ENCODE data around the gene CCND1. TPM values are rescaled to one million over a fixed set of nuclear protein-coding genes. Genes with fewer than 3 reads are reported as not detected.
"Not testable (repeated sequence)": the region's sequence is repeated elsewhere in the genome, so short reads cannot be mapped to it uniquely, and the experiment has no call there.

The CCND1 gene
- total RNA-seq, 1 experiment from 2014 or later, result 91.0 TPM

DNA sequence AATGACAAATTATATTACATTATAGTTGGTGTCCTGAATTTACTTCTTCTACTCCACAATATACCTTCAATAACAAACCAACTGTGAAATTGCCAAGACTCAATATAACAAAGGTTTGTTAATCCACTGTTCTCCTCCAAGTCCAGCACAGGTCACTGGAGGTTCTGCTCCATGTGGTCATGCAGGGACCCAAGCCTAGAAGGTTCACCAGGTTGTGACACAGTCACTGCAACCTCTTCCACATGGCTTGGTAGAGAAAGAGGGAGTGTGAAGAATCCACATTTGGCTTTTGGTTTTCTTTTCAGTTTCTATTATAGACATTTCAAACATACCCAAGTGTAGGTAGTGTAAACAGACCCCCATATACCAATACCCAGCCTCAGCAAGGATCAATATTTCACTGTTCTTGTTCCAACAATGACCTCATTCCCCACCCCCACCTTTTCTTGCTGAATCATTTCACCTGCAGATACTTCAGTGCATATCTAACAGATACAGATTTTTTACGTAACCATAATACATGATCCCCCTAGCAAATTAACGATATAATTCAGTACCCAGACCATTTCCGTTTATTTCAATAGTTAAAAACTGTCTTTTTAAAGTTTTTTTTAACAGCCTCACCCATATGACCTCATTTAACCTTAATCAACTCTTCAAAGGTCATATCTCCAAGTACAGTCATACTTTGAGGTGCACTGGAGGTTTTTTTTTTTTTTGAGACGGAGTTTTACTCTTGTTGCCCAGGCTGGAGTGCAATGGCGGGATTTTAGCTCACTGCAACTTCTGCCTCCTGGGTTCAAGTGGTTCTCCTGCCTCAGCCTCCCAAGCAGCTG is 48.7 kb downstream of the CCND1 start:
- no peak for DNase-seq (ENCODE audit: low read depth)

DNA sequence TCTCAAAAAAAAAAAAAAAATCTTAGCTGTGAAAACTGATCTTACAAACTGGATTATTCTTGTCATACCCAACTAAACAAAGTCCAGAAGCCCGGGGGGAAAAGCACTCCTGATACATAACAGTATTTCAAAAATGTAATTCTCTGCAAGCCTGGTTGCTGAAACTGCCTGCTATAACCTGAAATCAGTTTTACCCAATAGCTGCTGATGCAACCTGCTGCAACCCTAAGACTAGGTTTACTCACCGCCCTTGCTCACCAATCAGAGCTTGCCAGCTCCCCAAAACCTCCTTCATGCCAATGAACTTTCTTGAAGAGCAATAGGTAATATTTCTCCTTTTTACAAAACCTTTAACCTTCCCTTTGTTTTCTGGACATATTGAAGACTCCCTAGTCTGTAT is 50.5 kb downstream of the CCND1 start:
- DNase-seq (ENCODE audit: low read depth), result no peak

- no peak for DNase-seq (ENCODE audit: low read depth)
These were observed 51.5 kb downstream of the CCND1 start for GRCh38 chr11:69692422-69692821.

DNA sequence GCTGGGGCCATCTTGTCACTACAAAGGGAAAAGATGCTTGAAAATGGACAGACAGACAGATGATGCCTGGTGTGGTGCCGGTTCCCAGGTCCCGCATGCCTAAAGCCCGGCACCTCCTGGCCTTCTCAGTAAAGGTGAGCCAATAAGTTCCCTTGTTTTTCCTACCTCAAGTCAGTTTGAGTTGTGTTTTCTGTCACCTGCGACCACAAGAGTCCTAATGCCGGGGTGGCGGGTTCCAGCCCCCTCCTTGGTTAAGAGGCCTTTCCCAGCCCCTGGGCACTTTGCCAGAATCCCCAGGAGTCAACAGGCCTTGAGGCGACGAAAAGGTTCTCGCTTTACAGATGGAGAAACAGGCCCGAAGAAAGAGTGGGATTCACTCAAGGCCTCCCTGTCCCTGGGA is 53.8 kb downstream of the CCND1 start:
- no peak for DNase-seq (ENCODE audit: low read depth)

GRCh38 chr11:69695581-69695980 is 54.6 kb downstream of the CCND1 start:
- no peak for DNase-seq (ENCODE audit: low read depth)

DNA sequence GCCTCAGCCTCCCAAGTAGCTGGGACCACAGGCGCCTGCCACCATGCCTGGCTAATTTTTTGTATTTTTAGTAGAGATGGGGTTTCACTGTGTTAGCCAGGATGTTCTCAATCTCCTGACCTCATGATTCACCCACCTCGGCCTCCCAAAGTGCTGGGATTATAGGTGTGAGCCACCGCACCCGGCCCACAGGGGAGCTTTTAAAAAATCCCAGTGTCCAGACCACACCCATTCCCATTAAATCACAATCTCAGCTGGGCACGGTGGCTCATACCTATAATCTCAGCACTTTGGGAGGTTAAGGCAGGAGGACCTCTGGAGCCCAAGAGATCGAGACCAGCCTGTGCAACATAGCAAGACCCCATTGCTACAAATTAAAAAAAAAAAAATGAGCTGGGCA is 55.0 kb downstream of the CCND1 start:
- DNase-seq (ENCODE audit: low read depth), result not testable (repeated sequence)

DNA sequence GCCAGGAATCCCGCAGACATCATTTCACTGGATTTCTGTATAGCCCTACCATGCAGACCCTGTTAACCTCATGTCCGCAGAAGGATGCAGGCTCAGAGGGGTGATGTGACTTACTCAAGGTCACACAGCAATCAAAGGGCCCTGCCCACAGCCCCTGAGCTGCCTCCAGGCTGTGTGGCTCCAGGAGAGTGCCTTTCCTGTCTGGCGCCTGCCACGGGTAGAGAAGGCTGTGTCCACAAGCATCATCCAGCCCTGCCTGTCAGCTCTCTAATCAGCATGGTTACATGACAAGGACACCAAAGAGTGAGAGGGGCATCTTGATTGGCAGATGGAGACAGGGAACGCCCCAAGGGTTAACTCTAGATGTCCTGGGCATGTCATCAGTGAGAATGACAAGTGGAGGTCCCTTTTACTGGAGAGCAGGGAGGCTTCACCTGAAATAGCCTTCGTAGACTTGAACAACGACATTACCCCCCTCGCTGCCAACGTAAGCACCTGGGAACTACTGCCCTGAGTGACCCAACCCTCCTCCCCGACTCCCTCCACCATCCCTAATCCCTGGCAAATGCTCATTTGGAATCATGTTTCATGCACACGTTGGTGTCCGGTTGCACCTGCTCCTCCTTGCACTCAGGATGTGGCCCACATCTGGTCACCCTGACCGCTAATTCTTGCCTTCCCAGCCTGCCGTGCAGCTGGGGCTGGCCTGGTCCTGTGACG is 56.0 kb downstream of the CCND1 start:
- no peak for DNase-seq (ENCODE audit: low read depth)

DNA sequence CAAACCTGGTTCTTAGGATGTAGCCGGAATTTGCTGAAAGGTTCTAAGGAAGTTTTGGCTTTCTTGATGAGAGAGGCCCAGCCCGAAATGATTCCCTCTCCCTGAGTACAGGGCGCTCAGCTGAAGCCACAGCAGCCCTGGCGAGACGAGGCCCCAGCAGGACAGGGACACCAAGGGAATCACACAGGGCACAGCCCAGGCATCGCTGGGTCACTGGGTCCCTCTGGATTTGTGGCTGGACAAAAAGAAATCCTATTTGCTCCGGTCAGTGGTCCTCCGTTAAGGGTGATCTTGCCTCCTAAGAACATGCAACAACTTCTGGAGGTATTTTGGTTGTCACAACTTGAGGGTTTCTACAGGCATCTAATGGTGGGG is 56.5 kb downstream of the CCND1 start:
- DNase-seq (ENCODE audit: low read depth), result no peak

GRCh38 chr11:69697861-69698260 is 56.9 kb downstream of the CCND1 start:
- DNase-seq (ENCODE audit: low read depth), result no peak

DNA sequence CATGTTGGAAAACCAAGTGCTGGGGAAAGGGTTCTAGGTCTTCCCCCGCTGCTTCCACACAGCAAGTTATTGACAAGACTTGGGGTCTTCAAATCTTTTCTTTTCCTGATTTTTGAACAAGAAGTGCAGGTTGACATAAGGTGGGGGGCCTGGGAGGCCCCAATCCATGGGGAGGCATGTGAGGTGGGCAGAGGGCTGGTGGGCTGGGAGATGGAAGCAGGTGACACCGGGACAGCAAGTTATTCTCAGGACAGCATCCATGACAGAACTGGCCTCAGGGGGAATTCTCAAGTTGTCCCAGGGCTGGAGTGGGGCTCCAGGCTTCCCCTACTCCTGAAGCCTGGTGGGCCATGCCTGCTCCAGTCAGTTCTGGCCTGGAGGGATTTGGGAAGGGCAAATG is 57.4 kb downstream of the CCND1 start:
- DNase-seq (ENCODE audit: low read depth), result no peak

GRCh38 chr11:69699213-69699612 is 58.3 kb downstream of the CCND1 start:
- DNase-seq (ENCODE audit: low read depth), result no peak

- DNase-seq (ENCODE audit: low read depth), result peak; percentile 81
These were observed 59.6 kb downstream of the CCND1 start for GRCh38 chr11:69700278-69701140.

DNA sequence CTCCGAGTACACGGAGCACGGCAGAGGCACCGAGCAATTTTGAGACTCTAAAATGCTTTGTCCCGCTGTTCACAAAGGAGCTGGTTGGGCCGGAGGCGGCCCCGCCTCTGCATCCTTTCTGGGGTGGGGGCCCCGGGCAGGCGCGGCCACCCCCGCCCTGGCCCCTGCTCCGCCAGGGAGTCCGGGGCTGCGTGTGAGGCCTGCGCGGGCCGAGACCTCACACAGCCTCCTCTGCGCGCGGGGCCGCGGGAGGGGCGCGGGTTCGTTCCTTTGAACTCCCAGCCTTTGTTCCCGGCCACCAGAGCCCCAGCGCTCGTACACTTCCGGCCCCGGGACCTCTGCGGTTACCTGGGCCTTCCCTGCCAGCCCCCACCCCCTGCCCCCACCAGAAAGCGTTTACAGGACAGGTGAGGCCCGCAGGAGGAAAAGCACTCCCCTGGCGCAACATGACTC is 61.3 kb downstream of the CCND1 start:
- no peak for DNase-seq (ENCODE audit: low read depth)

DNA sequence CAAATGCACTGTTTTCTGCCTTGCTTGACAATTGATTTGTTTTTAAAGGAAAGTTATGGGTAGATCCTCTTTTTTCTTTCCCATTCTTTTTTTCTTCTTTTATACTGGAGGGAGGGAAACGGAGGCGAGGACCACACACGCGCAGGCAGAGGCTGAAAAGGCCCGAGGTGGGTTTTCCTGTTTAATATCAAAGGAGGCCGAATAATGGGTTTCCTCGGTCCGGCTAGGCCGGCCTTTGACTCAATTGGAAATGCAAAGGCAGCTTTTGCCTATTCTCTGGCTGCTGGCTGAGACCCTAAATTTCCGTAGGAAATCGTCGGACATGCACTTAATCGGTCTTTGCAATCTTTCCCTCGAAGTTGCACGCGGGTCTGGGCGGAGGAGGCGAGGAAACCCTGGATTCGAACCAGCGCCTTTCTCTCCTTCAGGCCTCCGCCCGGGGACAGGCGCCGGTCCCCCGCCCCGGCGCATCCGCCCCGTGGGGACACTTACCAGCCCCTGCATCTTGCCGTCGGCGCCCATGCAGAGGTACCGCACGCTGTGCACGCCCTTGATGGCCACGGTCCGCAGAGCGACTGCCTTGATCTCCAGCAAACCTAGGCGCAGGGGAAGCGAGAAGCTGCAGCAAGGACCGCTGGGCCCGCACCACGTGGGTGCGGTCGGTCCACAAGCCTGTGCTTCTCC is 62.0 kb downstream of the CCND1 start:
- no peak for DNase-seq (ENCODE audit: low read depth)

- no peak for DNase-seq (ENCODE audit: low read depth)
These were observed 62.5 kb downstream of the CCND1 start for GRCh38 chr11:69703453-69703767.

Other genes starting within 250 kb of the CCND1 start
- not detected in 2 replicates for gene LINC01488, start 159.5 kb upstream of the CCND1 start, total RNA-seq (2014; rRNA removed; shearing (Covaris generic))
- gene LTO1, start 34.2 kb downstream of the CCND1 start, total RNA-seq (2014; rRNA removed; shearing (Covaris generic)), result 14.9 and 15.7 TPM in 2 replicates
- gene FGF19, start 62.9 kb downstream of the CCND1 start, total RNA-seq (2014; rRNA removed; shearing (Covaris generic)), result not detected in 2 replicates
- gene FGF4, start 134.2 kb downstream of the CCND1 start, total RNA-seq (2014; rRNA removed; shearing (Covaris generic)), result not detected in 2 replicates
- gene FGF3, start 178.3 kb downstream of the CCND1 start, total RNA-seq (2014; rRNA removed; shearing (Covaris generic)), result not detected in 2 replicates